ENCODE measurements around the gene SPINK1. TPM values are rescaled to one million over a fixed set of nuclear protein-coding genes. Genes with fewer than 3 reads are reported as not detected.

SPINK1 gene
- total and polyA plus RNA-seq, 9 of the 15 experiments (the other 6 are each of a cell fraction or from before 2014, with no cell fraction given): 0.45 to 2.2 (median 0.65) TPM; not detected in 1

DNA sequence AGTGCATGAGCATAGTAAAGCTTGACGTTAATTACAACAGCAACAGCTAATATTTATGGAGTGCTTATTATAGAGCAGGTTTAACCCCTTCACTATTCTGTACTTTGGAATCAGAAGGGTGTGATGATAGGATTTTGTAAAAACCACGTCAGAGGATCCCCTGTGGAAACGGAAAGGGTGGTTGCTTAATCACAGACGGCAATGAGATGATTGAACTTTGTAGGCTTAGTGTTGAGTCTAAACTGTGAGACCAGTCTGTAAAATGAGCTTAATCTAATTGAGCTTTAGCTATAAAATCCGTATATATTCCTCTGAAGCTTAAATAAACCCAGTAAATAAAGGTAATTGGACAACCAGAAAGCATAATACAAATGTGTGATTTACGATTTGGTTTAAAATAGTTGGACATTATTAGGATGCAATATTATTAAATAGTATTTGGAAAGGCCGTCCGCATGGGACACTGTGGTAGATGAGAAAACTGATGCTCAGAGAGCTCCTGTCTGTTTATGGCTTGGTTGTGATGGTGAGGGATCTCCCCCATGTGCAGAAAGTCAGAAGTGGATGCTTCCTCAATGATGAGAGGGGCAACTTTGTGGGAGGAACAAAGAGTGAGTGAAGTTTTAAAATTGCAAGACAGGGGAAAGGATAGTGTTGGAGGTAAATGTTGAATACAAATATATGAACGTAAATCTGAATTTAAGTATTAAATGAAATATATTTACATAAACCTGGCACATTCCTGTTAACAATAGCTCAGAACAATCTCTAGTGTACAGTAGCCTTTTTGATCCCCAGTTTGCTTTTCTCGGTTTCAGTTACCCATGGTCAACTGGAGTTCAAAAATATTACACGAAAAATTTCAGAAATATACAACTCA is 23.7 kb upstream of the SPINK1 start:
- DNase-seq (ENCODE audit: extremely low read depth in 1 of 4, low spot score in 3 of 4) (no peak), FAIRE-seq (no peak), ATAC-seq (no peak)
- Histone ChIP-seq H3K36me3 (ENCODE audit: control insufficient read depth, insufficient read depth, low read length) (no peaks in the 10 kb centered on the region), H3K27me3 (ENCODE audit: control insufficient read depth in 2 of 2, insufficient read depth in 2 of 2, low read length in 2 of 2) (no peaks in the 10 kb centered on the region), H3K4me1 (replicated peaks in 1 of 2; ENCODE audit: control insufficient read depth in 2 of 2, insufficient read depth in 2 of 2, low read length in 2 of 2) (no peaks in the 10 kb centered on the region), H3K9me1 (ENCODE audit: control insufficient read depth, insufficient read depth, low read length) (no peaks in the 10 kb centered on the region), H3K27ac (ENCODE audit: extremely low read depth, low read depth, low read length) (no peak overlapping the region), H3K4me3 (no peak overlapping the region), H3K9ac (ENCODE audit: insufficient read depth in 1 of 2, low read depth in 2 of 2, low read length in 2 of 2) (no peak overlapping the region), H2AFZ (ENCODE audit: low read depth, low read length) (no peak overlapping the region), H3K9me3 (replicated peaks; ENCODE audit: control insufficient read depth, insufficient read depth, low read depth, low read length) (no peaks in the 10 kb centered on the region), H4K20me1 (replicated peaks; ENCODE audit: control insufficient read depth, insufficient read depth, low read length) (no peaks in the 10 kb centered on the region), H3K79me2 (ENCODE audit: control insufficient read depth, insufficient read depth, low read length) (no peaks in the 10 kb centered on the region), H3K4me2 (ENCODE audit: insufficient read depth, low read length) (no peak overlapping the region)
- ChIA-PET POLR2A (interaction anchor here (0.6 kb wide), 1 partner anchor 8 kb away, joined by 3 read pairs; no protein-coding TSS in a partner anchor), CTCF (ENCODE audit: low intra/inter-chr PET ratio) (no interaction called here)
- WGBS (ENCODE audit: insufficient coverage, low coverage, missing lambda C conversion rate): 0% methylated on average over 11 of the region's 11 CpGs
- in situ Hi-C loops (cut with MboI) (no loop called here), intact Hi-C loops (cut with micrococcal nuclease) (loop anchor here (10.0 kb wide), 1 partner anchor 590 kb away; no protein-coding TSS in a partner anchor)
- no peak for TF ChIP-seq DMBX1 (CRISPR knock-in tag; IDR thresholded peaks at IDR 0.05; ENCODE audit: borderline replicate concordance)
- no TSS peak for BruUV-seq (replicated peaks)

DNA sequence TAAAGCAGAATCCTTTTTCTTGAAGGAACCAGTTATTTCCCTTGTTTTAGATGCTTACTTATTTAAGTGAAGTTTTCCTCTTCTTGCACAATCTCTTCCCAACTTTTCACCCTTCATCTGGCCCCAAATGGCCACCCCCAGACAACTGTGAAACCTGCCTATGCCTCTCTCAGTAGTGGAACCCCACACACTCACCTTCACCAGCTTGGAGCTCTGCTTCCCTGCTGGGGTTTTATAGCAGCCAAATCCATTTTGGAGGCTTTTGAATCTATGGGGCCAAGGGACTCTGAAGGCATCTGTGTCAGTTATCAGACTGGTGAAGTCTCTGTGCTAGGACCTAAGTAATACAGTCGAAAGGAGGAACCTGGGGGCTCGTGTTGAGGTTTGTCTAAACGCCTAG is 22.9 kb upstream of the SPINK1 start:
- in situ Hi-C loops (cut with MboI): no loop called here
- POLR2A ChIA-PET: no interaction called here
- no peak for TF ChIP-seq ZNF57 (CRISPR knock-in tag; IDR thresholded peaks at IDR 0.05)
- TF ChIP-seq MTA2 (IDR thresholded peaks at IDR 0.05; ENCODE audit: low read depth): no peak
- no peak for TF ChIP-seq SMARCB1 (IDR thresholded peaks at IDR 0.05; ENCODE audit: insufficient read length, low read depth)
- TF ChIP-seq, protein P1, sequence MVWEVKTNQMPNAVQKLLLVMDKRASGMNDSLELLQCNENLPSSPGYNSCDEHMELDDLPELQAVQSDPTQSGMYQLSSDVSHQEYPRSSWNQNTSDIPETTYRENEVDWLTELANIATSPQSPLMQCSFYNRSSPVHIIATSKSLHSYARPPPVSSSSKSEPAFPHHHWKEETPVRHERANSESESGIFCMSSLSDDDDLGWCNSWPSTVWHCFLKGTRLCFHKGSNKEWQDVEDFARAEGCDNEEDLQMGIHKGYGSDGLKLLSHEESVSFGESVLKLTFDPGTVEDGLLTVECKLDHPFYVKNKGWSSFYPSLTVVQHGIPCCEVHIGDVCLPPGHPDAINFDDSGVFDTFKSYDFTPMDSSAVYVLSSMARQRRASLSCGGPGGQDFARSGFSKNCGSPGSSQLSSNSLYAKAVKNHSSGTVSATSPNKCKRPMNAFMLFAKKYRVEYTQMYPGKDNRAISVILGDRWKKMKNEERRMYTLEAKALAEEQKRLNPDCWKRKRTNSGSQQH (CRISPR knock-in tag; IDR thresholded peaks at IDR 0.05): no peak
- TF ChIP-seq KDM4B (IDR thresholded peaks at IDR 0.05; ENCODE audit: borderline replicate concordance in 2 of 2, low read depth in 1 of 2): no peak
- no peak for TF ChIP-seq NFRKB (IDR thresholded peaks at IDR 0.05; ENCODE audit: low read depth)
- no peak for TF ChIP-seq KLF16 (IDR thresholded peaks at IDR 0.05)
- TF ChIP-seq, protein P2, sequence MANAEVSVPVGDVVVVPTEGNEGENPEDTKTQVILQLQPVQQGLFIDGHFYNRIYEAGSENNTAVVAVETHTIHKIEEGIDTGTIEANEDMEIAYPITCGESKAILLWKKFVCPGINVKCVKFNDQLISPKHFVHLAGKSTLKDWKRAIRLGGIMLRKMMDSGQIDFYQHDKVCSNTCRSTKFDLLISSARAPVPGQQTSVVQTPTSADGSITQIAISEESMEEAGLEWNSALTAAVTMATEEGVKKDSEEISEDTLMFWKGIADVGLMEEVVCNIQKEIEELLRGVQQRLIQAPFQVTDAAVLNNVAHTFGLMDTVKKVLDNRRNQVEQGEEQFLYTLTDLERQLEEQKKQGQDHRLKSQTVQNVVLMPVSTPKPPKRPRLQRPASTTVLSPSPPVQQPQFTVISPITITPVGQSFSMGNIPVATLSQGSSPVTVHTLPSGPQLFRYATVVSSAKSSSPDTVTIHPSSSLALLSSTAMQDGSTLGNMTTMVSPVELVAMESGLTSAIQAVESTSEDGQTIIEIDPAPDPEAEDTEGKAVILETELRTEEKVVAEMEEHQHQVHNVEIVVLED (CRISPR knock-in tag; IDR thresholded peaks at IDR 0.05): no peak
- no peak for TF ChIP-seq ZNF561 (CRISPR knock-in tag; conservative IDR thresholded peaks at IDR 0.05)
- TF ChIP-seq POLR2AphosphoS2 (IDR thresholded peaks at IDR 0.05; ENCODE audit: low read length): no peak

More for the DNA sequence above, 22.9 kb upstream of the SPINK1 start:
- Histone ChIP-seq H2AFZ (ENCODE audit: low read depth, low read length) (no peak overlapping the region), H3K79me2 (ENCODE audit: control insufficient read depth, insufficient read depth, low read length) (no peaks in the 10 kb centered on the region), H4K20me1 (replicated peaks; ENCODE audit: control insufficient read depth, insufficient read depth, low read length) (no peaks in the 10 kb centered on the region), H3K9me1 (ENCODE audit: control insufficient read depth, insufficient read depth, low read length) (no peaks in the 10 kb centered on the region), H3K27ac (ENCODE audit: extremely low read depth, low read depth, low read length) (no peak overlapping the region), H3K4me3 (no peak overlapping the region), H3K4me1 (replicated peaks in 1 of 2; ENCODE audit: control insufficient read depth in 2 of 2, insufficient read depth in 2 of 2, low read length in 2 of 2) (no peaks in the 10 kb centered on the region), H3K36me3 (ENCODE audit: control insufficient read depth, insufficient read depth, low read length) (no peaks in the 10 kb centered on the region), H3K9me3 (replicated peaks; ENCODE audit: control insufficient read depth, insufficient read depth, low read depth, low read length) (no peaks in the 10 kb centered on the region), H3K4me2 (ENCODE audit: insufficient read depth, low read length) (no peak overlapping the region), H3K9ac (ENCODE audit: insufficient read depth in 1 of 2, low read depth in 2 of 2, low read length in 2 of 2) (no peak overlapping the region), H3K27me3 (ENCODE audit: control insufficient read depth in 2 of 2, insufficient read depth in 2 of 2, low read length in 2 of 2) (no peaks in the 10 kb centered on the region)
- intact Hi-C loops (cut with micrococcal nuclease): loop anchor here (10.0 kb wide), 1 partner anchor 590 kb away; no protein-coding TSS in a partner anchor
- CTCF ChIA-PET (ENCODE audit: low intra/inter-chr PET ratio): no interaction called here
- no TSS peak for BruUV-seq (replicated peaks)
- WGBS (ENCODE audit: insufficient coverage, low coverage, missing lambda C conversion rate): 0% methylated on average over 3 of the region's 3 CpGs
- no peak for FAIRE-seq
- no peak for DNase-seq (ENCODE audit: extremely low read depth in 1 of 4, low spot score in 3 of 4)
- no peak for ATAC-seq

Measured in K562 (cell line).